ENCODE results near the gene ASB1. TPM values are rescaled to one million over a fixed set of nuclear protein-coding genes. Genes with fewer than 3 reads are reported as not detected.

Gene ASB1
- 46.0 and 49.4 TPM in 2 replicates for total RNA-seq (2021)
- long read RNA-seq, full-length matches to known transcripts, result 25 of 52 reads
- long read RNA-seq, partial matches to known transcripts, result 1 of 52 reads
- long read RNA-seq, other reads (novel, unspliced or antisense), result 26 of 52 reads

DNA sequence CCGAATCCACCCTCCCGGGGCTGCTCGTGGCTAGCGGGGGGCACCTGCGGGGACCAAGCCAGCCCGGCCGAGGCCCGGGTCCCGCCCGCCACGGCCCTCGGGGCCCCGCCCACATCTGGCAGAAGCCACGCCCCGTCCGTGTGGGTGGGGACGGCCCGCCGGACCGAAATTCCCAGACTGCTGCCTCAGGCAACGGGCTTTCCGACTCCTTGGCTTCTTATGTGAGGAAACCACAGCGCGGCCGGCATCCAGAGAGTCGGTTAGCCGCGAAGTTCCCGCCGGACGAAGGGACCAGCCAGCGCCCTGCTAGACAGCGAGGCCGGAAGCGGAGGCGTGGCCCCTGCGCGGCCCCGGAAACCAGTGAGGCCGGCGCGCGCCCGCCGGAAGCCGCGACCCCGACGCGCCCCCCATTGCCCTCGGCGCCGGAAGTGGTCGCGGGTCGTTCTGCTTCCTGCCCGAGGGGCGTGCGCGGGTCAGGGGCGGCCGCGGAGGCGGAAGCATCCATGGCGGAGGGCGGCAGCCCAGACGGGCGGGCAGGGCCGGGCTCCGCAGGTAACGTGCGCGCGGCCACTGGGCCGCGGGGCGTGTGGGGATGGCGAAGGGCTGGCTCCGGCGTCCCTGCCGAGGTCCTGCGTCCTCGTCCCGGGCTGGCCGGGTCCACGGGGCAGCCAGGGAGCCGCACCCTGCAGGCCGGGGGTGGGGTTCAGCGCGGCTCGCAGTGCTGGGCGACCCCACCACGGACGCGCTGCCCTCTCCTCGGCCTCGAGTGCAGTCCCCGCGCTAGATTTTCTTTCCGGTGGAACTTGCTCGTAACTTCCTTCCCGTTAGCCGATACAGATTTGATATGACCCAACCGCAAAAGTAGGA, at the start of gene ASB1:
TSS of gene ASB1 (plus strand) at position 360 of the 867 bp plus-strand sequence. CDS start at position 504, 144 bp downstream.
- DNase-seq, result peak; percentile 87
- Histone ChIP-seq H3K4ac (ENCODE audit: low read depth, low read length) (no peak within 1 kb of the TSS), H3K4me1 (ENCODE audit: insufficient read depth, low read length) (no peaks in the 10 kb centered on the region), H4K8ac (replicated peaks; ENCODE audit: insufficient read length, low read depth, low read length) (no peak within 1 kb of the TSS), H3K27ac (ENCODE audit: insufficient read length, low read depth, low read length) (no peak within 1 kb of the TSS), H3K4me2 (ENCODE audit: insufficient read depth, insufficient read length, low read length) (peak within 1 kb of the TSS; percentile 81), H4K5ac (ENCODE audit: insufficient read length, low read depth, low read length) (no peak within 1 kb of the TSS), H3T11ph (ENCODE audit: low read length) (no peak within 1 kb of the TSS), H2BK20ac (ENCODE audit: low read depth, low read length, poor library complexity, severe bottlenecking) (no peak within 1 kb of the TSS), H2BK120ac (ENCODE audit: low read depth, low read length, poor library complexity, severe bottlenecking) (no peak within 1 kb of the TSS), H3K18ac (ENCODE audit: insufficient read length, low read depth, low read length) (peak within 1 kb of the TSS; percentile 92), H3K27me3 (ENCODE audit: insufficient read depth, low read length) (no peaks in the 10 kb centered on the region), H3K56ac (ENCODE audit: insufficient read length, low read depth, low read length) (no peak within 1 kb of the TSS), H3K9me3 (ENCODE audit: control insufficient read depth, low read depth, low read length) (no peaks in the 10 kb centered on the region), H4K91ac (ENCODE audit: insufficient read length, low read depth, low read length) (no peak within 1 kb of the TSS), H3K23me2 (ENCODE audit: insufficient read length, low read depth, low read length, poor library complexity, severe bottlenecking) (peaks cover 7% of the 10 kb centered on the region), H3K23ac (ENCODE audit: insufficient read length, low read depth, low read length) (no peak within 1 kb of the TSS), H4K20me1 (ENCODE audit: control insufficient read depth, insufficient read depth, insufficient read length) (no peaks in the 10 kb centered on the region), H2BK15ac (ENCODE audit: low read depth, low read length) (no peak within 1 kb of the TSS), H2AFZ (ENCODE audit: low read length) (no peak within 1 kb of the TSS), H3K14ac (ENCODE audit: insufficient read depth, low read length) (peak within 1 kb of the TSS; percentile 77), H3K9ac (ENCODE audit: extremely low read depth, insufficient read length, low read length) (peak within 1 kb of the TSS; percentile 55), H3K79me2 (ENCODE audit: insufficient read depth, low read length) (peaks cover 29% of the 10 kb centered on the region; the same call in 1 of the 2 replicates), H3K79me1 (ENCODE audit: insufficient read depth, low read depth, low read length, poor library complexity, severe bottlenecking) (peaks cover 2% of the 10 kb centered on the region), H2BK12ac (ENCODE audit: insufficient read length, low read depth, low read length) (no peak within 1 kb of the TSS), H2BK5ac (ENCODE audit: insufficient read length, low read length) (no peak within 1 kb of the TSS), H2AK5ac (ENCODE audit: insufficient read length, low read length) (no peak within 1 kb of the TSS)
- Mint-ChIP-seq H3K4me3 (peak within 1 kb of the TSS; percentile 90 to 96), H3K9me3 (peaks cover 0 to 8% of the 10 kb centered on the region in 2 experiments; a peak in 2 of 5 replicates), H3K27ac (peak within 1 kb of the TSS; percentile 90 to 96 (median 93)), H3K27me3 (ENCODE audit: low read depth) (no peaks in the 10 kb centered on the region; the same call in 1 of the 2 replicates), H3K4me1 (peaks cover 23% of the 10 kb centered on the region in 2 experiments), H3K36me3 (ENCODE audit: insufficient read depth in 1 of 3, low read depth in 3 of 3) (peaks cover 16 to 26% (median 20%) of the 10 kb centered on the region in 3 experiments)
- no peak for TF ChIP-seq CTCF (conservative IDR thresholded peaks at IDR 0.05)
- WGBS (ENCODE audit: extremely low coverage, insufficient read length, low lambda C conversion rate), result no CpG with 5 or more reads among the region's 104 CpGs
